K562 (cell line): ENCODE measurements around the gene GRIK2. TPM values are rescaled to one million over a fixed set of nuclear protein-coding genes. Genes with fewer than 3 reads are reported as not detected.

Experiments
- ATAC-seq: fragments of 200-7000 bp; cut with Tn5 transposase; 3 replicates; pipeline ENCODE4 v1.9.1; 2020; ENCODE audit warnings: moderate library complexity
- BruUV-seq: library from RNA; stranded (reverse); fragments of 400-500 nt; replicated peaks from 2 replicates; lab custom pipeline; 2021; lab: Mats Ljungman, UMichigan
- CTCF ChIA-PET: fragments of 300-600 bp; formaldehyde crosslinking; extraction: SDS; loops from one replicate; lab custom pipeline; 2021; ENCODE audit warnings: low intra/inter-chr PET ratio; lab: Yijun Ruan, JAX
- POLR2A ChIA-PET: fragments of 300-600, 350-650 bp; sonication (Branson Sonifier 250); formaldehyde crosslinking; extraction: SDS; loops from one replicate; lab custom pipeline; 2021; ENCODE audit warnings: antibody characterized with exemption, inconsistent platforms; lab: Yijun Ruan, JAX
- DNase-seq, 4 experiments: peaks; one replicate each; pipeline versions ENCODE4 v3.0.0 to v3.0.0-alpha.2; 2011 to 2018; ENCODE audit warnings: low spot score in 3 of 4, mixed read lengths in 3 of 4; ENCODE audit errors: extremely low read depth in 1 of 4
- FAIRE-seq: peaks from 2 replicates; lab custom pipeline; 2011; peaks lifted over from hg19 to GRCh38; lab: Jason Lieb, UNC
- H2AFZ ChIP-seq: 2 replicates; pipeline ENCODE4 v1.6.0; 2011; ENCODE audit warnings: low read depth, low read length, control low read depth, inconsistent platforms
- H3K27ac ChIP-seq: fragments of 200-600 bp; 3 replicates; pipeline ENCODE4 v1.8.0; 2011; ENCODE audit warnings: low read depth, mild to moderate bottlenecking, control low read depth, inconsistent platforms, low read length, moderate library complexity, mixed read lengths; ENCODE audit errors: extremely low read depth
- H3K27me3 ChIP-seq, 2 experiments: fragments of 300-600 bp in 1 of 2; 2 replicates in 1 of 2; 3 replicates in 1 of 2; pipeline versions ENCODE4 v1.6.0 to v1.8.0; 2011; ENCODE audit warnings: inconsistent platforms in 2 of 2, low read length in 2 of 2, mild to moderate bottlenecking in 1 of 2, mixed read lengths in 1 of 2, moderate library complexity in 1 of 2; ENCODE audit not compliant: control insufficient read depth in 2 of 2, insufficient read depth in 2 of 2
- H3K36me3 ChIP-seq: fragments of 300-600 bp; 3 replicates; pipeline ENCODE4 v1.8.0; 2011; ENCODE audit warnings: mild to moderate bottlenecking, low read length, inconsistent platforms; ENCODE audit not compliant: control insufficient read depth, insufficient read depth
- H3K4me1 ChIP-seq, 2 experiments: fragments of 200-600 bp in 1 of 2; replicated peaks in 1 of 2; 2 replicates in 1 of 2; 3 replicates in 1 of 2; pipeline versions ENCODE4 v1.5.1 to v1.8.0; 2011; ENCODE audit warnings: inconsistent platforms in 2 of 2, low read length in 2 of 2, mild to moderate bottlenecking in 1 of 2, mixed read lengths in 1 of 2, moderate library complexity in 1 of 2; ENCODE audit not compliant: control insufficient read depth in 2 of 2, insufficient read depth in 2 of 2
- H3K4me2 ChIP-seq: 2 replicates; pipeline ENCODE4 v1.6.1; 2011; ENCODE audit warnings: low read length, control low read depth, inconsistent platforms, mixed read lengths; ENCODE audit not compliant: insufficient read depth
- H3K4me3 ChIP-seq: fragments of 200-600 bp; sonication (generic), shearing (Covaris generic); 2 replicates; pipeline ENCODE4 v1.5.1; 2016; ENCODE audit warnings: control low read depth, inconsistent platforms
- H3K79me2 ChIP-seq: fragments of 200-600 bp; 3 replicates; pipeline ENCODE4 v1.8.0; 2011; ENCODE audit warnings: low read length, inconsistent platforms; ENCODE audit not compliant: control insufficient read depth, insufficient read depth
- H3K9ac ChIP-seq, 2 experiments: 2 replicates each; pipeline versions ENCODE4 v1.6.0 to v1.6.1; 2011; ENCODE audit warnings: low read depth in 2 of 2, low read length in 2 of 2, control low read depth in 1 of 2, inconsistent platforms in 1 of 2, mild to moderate bottlenecking in 1 of 2, mixed read lengths in 1 of 2; ENCODE audit not compliant: insufficient read depth in 1 of 2
- H3K9me1 ChIP-seq: one replicate; pipeline ENCODE4 v1.6.0; 2011; ENCODE audit warnings: inconsistent platforms, mild to moderate bottlenecking, low read length, moderate library complexity; ENCODE audit not compliant: control insufficient read depth, insufficient read depth
- H3K9me3 ChIP-seq: replicated peaks from 2 replicates; pipeline ENCODE4 v1.5.1; 2011; ENCODE audit warnings: low read depth, low read length, inconsistent platforms; ENCODE audit not compliant: control insufficient read depth, insufficient read depth
- H4K20me1 ChIP-seq: replicated peaks from 2 replicates; pipeline ENCODE4 v1.6.1; 2011; ENCODE audit warnings: low read length, inconsistent platforms, mixed read lengths; ENCODE audit not compliant: control insufficient read depth, insufficient read depth
- ARID1B ChIP-seq: fragments of 450-650 bp; IDR thresholded peaks from 2 replicates; pipeline ENCODE4 v1.6.1; 2016; ENCODE audit warnings: antibody characterized with exemption, mild to moderate bottlenecking, inconsistent platforms
- CTBP1 ChIP-seq: fragments of 450-650 bp; IDR thresholded peaks from 2 replicates; pipeline ENCODE4 v1.6.1; 2016; ENCODE audit warnings: borderline replicate concordance
- ERF ChIP-seq: fragments of 450-650 bp; formaldehyde crosslinking; IDR thresholded peaks from 2 replicates; pipeline ENCODE4 v1.4.0; 2020; ENCODE audit warnings: mild to moderate bottlenecking, mixed read lengths
- ILF3 ChIP-seq: fragments of 450-650 bp; IDR thresholded peaks from 2 replicates; pipeline ENCODE4 v1.6.1; 2018; ENCODE audit warnings: antibody characterized with exemption, mild to moderate bottlenecking, moderate library complexity, borderline replicate concordance
- KLF1 ChIP-seq: fragments of 450-650 bp; IDR thresholded peaks from 2 replicates; pipeline ENCODE4 v1.6.1; 2016; ENCODE audit warnings: missing genetic modification characterization, missing compliant biosample characterization
- MAFK ChIP-seq: IDR thresholded peaks from 2 replicates; pipeline ENCODE4 v1.6.1; 2011; ENCODE audit warnings: low read length, improper control_type of control experiment
- MCM2 ChIP-seq: fragments of 450-650 bp; IDR thresholded peaks from 2 replicates; pipeline ENCODE4 v1.6.1; 2017; ENCODE audit warnings: low read depth, mild to moderate bottlenecking
- MYC ChIP-seq, 2 experiments: fragments of 250-450 bp in 1 of 2; sonication (Bioruptor Pico) in 1 of 2; IDR thresholded peaks; 2 replicates each; pipeline versions ENCODE4 v1.5.1 to v1.6.1; 2012 to 2021; ENCODE audit warnings: low read depth in 2 of 2, borderline replicate concordance in 1 of 2, improper control_type of control experiment in 1 of 2, low read length in 1 of 2, mild to moderate bottlenecking in 1 of 2, moderate library complexity in 1 of 2
- PHF8 ChIP-seq: fragments of 200-600 bp; sonication (generic); IDR thresholded peaks from 2 replicates; pipeline ENCODE4 v1.6.1; 2012; ENCODE audit warnings: mixed run types, mild to moderate bottlenecking, inconsistent platforms, low read length, moderate library complexity, borderline replicate concordance
- PTRF ChIP-seq: fragments of 450-650 bp; IDR thresholded peaks from 2 replicates; pipeline ENCODE4 v1.6.1; 2016; ENCODE audit warnings: mild to moderate bottlenecking, missing genetic modification characterization, missing compliant biosample characterization
- SREBF1 ChIP-seq: fragments of 150-350 bp; IDR thresholded peaks from 2 replicates; pipeline ENCODE4 v1.6.1; 2014; ENCODE audit warnings: antibody characterized with exemption, low read depth, low read length, borderline replicate concordance
- TRIM28 ChIP-seq: fragments of 450-650 bp; IDR thresholded peaks from 2 replicates; pipeline ENCODE4 v1.6.1; 2017
- ZFP36 ChIP-seq: fragments of 150-350 bp; IDR thresholded peaks from 2 replicates; pipeline ENCODE4 v1.6.1; 2018; ENCODE audit warnings: low read length, low read depth; ENCODE audit not compliant: partially characterized antibody
- ZNF232 ChIP-seq: sonication (generic); formaldehyde crosslinking; IDR thresholded peaks from 2 replicates; pipeline ENCODE4 v1.8.0; 2022; ENCODE audit warnings: mild to moderate bottlenecking, missing genetic modification reagents
- ZNF263 ChIP-seq: sonication (generic); formaldehyde crosslinking; IDR thresholded peaks from 2 replicates; pipeline ENCODE4 v1.8.0; 2022; ENCODE audit warnings: mild to moderate bottlenecking, missing genetic modification reagents, borderline replicate concordance
- ZNF561 ChIP-seq: fragments of 450-650 bp; formaldehyde crosslinking; conservative IDR thresholded peaks from 2 replicates; pipeline ENCODE4 v1.4.0; 2020; ENCODE audit warnings: mild to moderate bottlenecking, moderate library complexity
- in situ Hi-C: fragments of 300-500 bp; cut with MboI; formaldehyde crosslinking; loops from 4 replicates; pipeline ENCODE4 v1.15.0; 2018; ENCODE audit warnings: inconsistent platforms, mixed read lengths
- intact Hi-C: fragments of 100-400 bp; cut with micrococcal nuclease; formaldehyde crosslinking; loops from 2 replicates; pipeline ENCODE4 v1.14.2; 2022
- polyA plus RNA-seq, 8 experiments: library from polyadenylated mRNA; depleted of rRNA in 4 of 8; stranded (reverse) in 5 of 8; unstranded in 3 of 8; fragments of >200 nt; fragmentation: Nextera tagmentation in 2 of 8; fragmentation: Illumina TruSeq in 1 of 8; extraction: Ambion mirVana in 2 of 8; extraction: Trizol in 1 of 8; gene quantifications; 2 replicates each; pipeline versions ENCODE4 v1.2.1 to v1.2.3, GENCODE V29; 2011 to 2014; ENCODE audit warnings: inconsistent platforms in 1 of 8, missing spikeins in 1 of 8
- total RNA-seq, 7 experiments: library from RNA; depleted of rRNA in 6 of 7; stranded (reverse); fragments of >200 nt in 6 of 7; fragmentation: Illumina TruSeq in 2 of 7; extraction: Trizol in 2 of 7; gene quantifications; 2 replicates each; pipeline versions ENCODE4 v1.2.1 to v1.2.3, GENCODE V29; 2011 to 2021; ENCODE audit warnings: low replicate concordance in 1 of 7
- TF ChIP-seq, protein P1 (sequence below), 2 experiments: fragments of 450-650 bp in 1 of 2; sonication (generic) in 1 of 2; formaldehyde crosslinking in 1 of 2; IDR thresholded peaks in 1 of 2; conservative IDR thresholded peaks in 1 of 2; 2 replicates each; pipeline versions ENCODE4 v1.6.1 to v1.8.1; 2016 to 2023; ENCODE audit warnings: mild to moderate bottlenecking in 2 of 2, moderate library complexity in 2 of 2, inconsistent platforms in 1 of 2, missing genetic modification reagents in 1 of 2
- TF ChIP-seq, protein P2 (sequence below): sonication (generic); formaldehyde crosslinking; IDR thresholded peaks from 2 replicates; pipeline ENCODE4 v1.9.0; 2022; ENCODE audit warnings: mild to moderate bottlenecking, missing genetic modification reagents
- TF ChIP-seq, protein P3 (sequence below): conservative IDR thresholded peaks from 2 replicates; pipeline ENCODE4 v1.6.1; 2011; ENCODE audit warnings: low read depth, mild to moderate bottlenecking, low read length; ENCODE audit not compliant: control insufficient read depth

The GRIK2 gene
- total and polyA plus RNA-seq, 9 of the 15 experiments (the other 6 are each of a cell fraction or from before 2014, with no cell fraction given): not detected

DNA sequence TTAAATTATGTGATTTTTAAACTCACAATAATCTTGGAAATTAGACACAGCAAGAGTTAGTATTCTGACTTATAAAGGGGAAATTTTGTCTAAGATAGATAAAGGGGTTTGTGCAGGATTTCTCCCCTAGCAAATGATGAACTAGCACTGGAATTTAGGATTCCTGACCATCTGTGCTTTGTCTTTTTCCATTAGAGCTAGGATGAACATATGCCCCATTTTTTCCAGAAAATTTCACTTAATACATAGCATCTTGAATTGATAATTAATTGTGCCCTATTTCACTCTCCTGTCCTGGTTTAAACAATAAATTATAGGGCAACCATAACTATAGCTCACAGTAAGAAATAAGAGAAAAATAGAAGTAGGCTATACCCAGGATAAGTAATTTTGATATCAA, 601.0 kb downstream of the GRIK2 start:
- Histone ChIP-seq H3K4me3 (no peak overlapping the region), H3K9ac (no peak overlapping the region), H3K27me3 (no peaks in the 10 kb centered on the region), H3K4me2 (no peak overlapping the region), H4K20me1 (no peaks in the 10 kb centered on the region), H3K36me3 (no peaks in the 10 kb centered on the region), H3K9me3 (no peaks in the 10 kb centered on the region; the same call in 1 of the 2 replicates), H3K4me1 (no peaks in the 10 kb centered on the region), H3K79me2 (no peaks in the 10 kb centered on the region), H3K27ac (no peak overlapping the region), H3K9me1 (no peaks in the 10 kb centered on the region), H2AFZ (no peak overlapping the region)
- BruUV-seq: no TSS peak
- in situ Hi-C loops (no loop called here), intact Hi-C loops (no loop called here)
- FAIRE-seq (no peak), ATAC-seq (no peak), DNase-seq (no peak)
- POLR2A ChIA-PET: no interaction called here
- TF ChIP-seq MAFK (no peak), MCM2 (no peak), ZNF232 (CRISPR knock-in tag) (no peak), PTRF (tag) (no peak), ARID1B (no peak), SREBF1 (no peak), PHF8 (no peak), ZFP36 (no peak), ZNF561 (no peak), KLF1 (no peak), ILF3 (no peak), MYC (IDR thresholded peaks at IDR 0.05; ENCODE audit: low read depth, low read length) (no peak), MYC (CRISPR knock-in tag; IDR thresholded peaks at IDR 0.05; ENCODE audit: borderline replicate concordance, low read depth) (no peak), ERF (CRISPR knock-in tag) (no peak), TRIM28 (no peak), ZNF263 (no peak), CTBP1 (no peak)
- TF ChIP-seq, protein P1, sequence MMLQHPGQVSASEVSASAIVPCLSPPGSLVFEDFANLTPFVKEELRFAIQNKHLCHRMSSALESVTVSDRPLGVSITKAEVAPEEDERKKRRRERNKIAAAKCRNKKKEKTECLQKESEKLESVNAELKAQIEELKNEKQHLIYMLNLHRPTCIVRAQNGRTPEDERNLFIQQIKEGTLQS (IDR thresholded peaks at IDR 0.05): no peak
- TF ChIP-seq, protein P1 (CRISPR knock-in tag; conservative IDR thresholded peaks at IDR 0.05): no peak
- TF ChIP-seq, protein P2, sequence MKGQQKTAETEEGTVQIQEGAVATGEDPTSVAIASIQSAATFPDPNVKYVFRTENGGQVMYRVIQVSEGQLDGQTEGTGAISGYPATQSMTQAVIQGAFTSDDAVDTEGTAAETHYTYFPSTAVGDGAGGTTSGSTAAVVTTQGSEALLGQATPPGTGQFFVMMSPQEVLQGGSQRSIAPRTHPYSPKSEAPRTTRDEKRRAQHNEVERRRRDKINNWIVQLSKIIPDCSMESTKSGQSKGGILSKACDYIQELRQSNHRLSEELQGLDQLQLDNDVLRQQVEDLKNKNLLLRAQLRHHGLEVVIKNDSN (CRISPR knock-in tag): no peak
- TF ChIP-seq, protein P3, sequence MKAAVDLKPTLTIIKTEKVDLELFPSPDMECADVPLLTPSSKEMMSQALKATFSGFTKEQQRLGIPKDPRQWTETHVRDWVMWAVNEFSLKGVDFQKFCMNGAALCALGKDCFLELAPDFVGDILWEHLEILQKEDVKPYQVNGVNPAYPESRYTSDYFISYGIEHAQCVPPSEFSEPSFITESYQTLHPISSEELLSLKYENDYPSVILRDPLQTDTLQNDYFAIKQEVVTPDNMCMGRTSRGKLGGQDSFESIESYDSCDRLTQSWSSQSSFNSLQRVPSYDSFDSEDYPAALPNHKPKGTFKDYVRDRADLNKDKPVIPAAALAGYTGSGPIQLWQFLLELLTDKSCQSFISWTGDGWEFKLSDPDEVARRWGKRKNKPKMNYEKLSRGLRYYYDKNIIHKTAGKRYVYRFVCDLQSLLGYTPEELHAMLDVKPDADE: no peak
- CTCF ChIA-PET: no interaction called here
